ENCODE data around the gene NKIRAS1.

- TF ChIP-seq CTCF (IDR thresholded peaks at IDR 0.05 in 4 of 5, conservative IDR thresholded peaks at IDR 0.05 in 1 of 5): no peak
- no peak for TF ChIP-seq POLR2A (IDR thresholded peaks at IDR 0.05)
Observed at GRCh38 chr3:23882487-23882918, 34.3 kb downstream of the NKIRAS1 start.
